Left ventricle myocardium superior (tissue), 1 donor: ENCODE measurements around the gene MAPRE3. TPM values are rescaled to one million over a fixed set of nuclear protein-coding genes. Genes with fewer than 3 reads are reported as not detected.
"Not testable (repeated sequence)": the region's sequence is repeated elsewhere in the genome, so short reads cannot be mapped to it uniquely, and the experiment has no call there.

Source experiments
- ATAC-seq: fragments of 200-7000 bp; cut with Tn5 transposase; one replicate; pipeline ENCODE4 v1.9.1; 2020; ENCODE audit warnings: mild to moderate bottlenecking, moderate library complexity
- DNase-seq: peaks from one replicate; pipeline ENCODE4 v3.0.0-alpha.2; 2020
- intact Hi-C: fragments of 100-400 bp; cut with micrococcal nuclease; formaldehyde crosslinking; loops from one replicate; pipeline ENCODE4 v1.11.0; 2022
- long read RNA-seq: library from polyadenylated mRNA; unstranded; transcript quantifications from one replicate; pipeline ENCODE4 v2.0.0, GENCODE V29; 2021
- total RNA-seq: library from RNA; stranded (reverse); fragmentation: NEBNext Ultra II Directional; extraction: Animal tissue kit (Norgen Biotek cat#: 25700); gene quantifications from one replicate; pipeline ENCODE4 v1.2.1, GENCODE V29; 2021
- donor health status: DM: no; HTN: yes; CAD: no; lungs with severe emphysema.

Gene MAPRE3
- total RNA-seq, result 52.4 TPM
- long read RNA-seq, transcript MAPRE3-201 (7 exons, 1,892 nt), result major isoform, 36 of 80 reads
- long read RNA-seq, transcript MAPRE3-203 (7 exons, 1,801 nt), result minor isoform, 7 of 80 reads
- long read RNA-seq, partial matches to known transcripts, result 18 of 80 reads
- long read RNA-seq, other reads (novel, unspliced or antisense), result 19 of 80 reads

DNA sequence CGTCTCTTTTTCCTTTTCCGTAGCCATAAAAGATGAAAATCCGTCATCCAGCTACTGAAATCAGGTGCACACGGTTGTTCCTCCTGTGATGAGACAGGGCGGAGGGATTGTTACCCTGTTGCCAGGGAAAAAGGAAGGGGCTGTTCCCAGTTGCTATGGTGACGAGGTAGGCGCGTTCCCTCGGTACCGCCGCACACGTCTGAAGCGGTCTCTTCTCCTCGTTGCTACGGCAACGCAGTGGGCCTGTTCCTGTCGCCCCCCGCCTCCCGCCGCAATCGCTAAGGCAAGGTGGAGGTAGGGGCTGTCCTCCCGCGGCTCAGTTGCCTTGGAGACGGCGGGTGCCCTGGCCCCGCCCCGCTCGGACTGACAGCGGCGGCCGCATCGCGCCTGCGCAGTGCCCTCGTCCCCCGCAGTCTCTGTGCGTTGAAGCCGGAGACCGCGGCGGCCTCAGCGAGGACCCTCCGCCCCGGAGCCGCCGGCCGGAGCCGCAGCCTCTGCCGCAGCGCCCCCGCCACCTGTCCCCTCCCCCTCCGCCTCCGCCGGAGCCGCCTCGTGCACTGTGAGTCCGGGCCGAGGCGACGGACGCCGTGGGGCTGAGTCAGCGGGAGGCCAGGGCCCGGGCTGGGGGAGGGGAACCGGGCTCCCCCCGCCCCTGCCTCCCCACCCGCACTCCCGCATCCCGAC, at the start of gene MAPRE3:
MAPRE3 (plus strand) TSS at position 394 of the 684 bp plus-strand sequence. CDS start 51,582 bp downstream, outside the sequence.
- ATAC-seq, result peak; percentile 94
- intact Hi-C loops, result no loop called here

DNA sequence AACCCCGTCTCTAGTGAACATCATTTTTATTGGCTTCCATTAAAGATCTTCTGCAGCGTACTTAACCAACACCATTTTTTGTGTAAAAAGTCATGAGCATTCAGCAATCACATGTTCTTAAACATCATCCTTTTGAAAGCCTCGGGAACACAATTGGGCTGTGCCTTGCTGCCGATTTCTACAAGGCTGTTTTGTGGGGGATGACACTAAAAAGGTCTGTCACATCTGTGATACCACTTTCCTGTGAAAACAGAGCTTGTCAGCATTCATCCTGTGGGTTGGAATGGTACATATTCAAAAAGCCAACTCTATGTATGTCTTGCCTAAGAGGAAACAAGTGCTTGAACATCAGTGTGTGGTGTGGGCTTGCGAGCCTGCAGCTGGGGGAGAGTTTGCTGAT, 49.1 kb upstream of the MAPRE3 start:
- intact Hi-C loops, result no loop called here
- ATAC-seq (no peak), DNase-seq (no peak)

More for the DNA sequence above, at the start of gene MAPRE3:
- DNase-seq, result peak; percentile 91

- DNase-seq (peak; percentile 47), ATAC-seq (peak; percentile 95)
- intact Hi-C loops, result no loop called here
Measured at GRCh38 chr2:26922405-26923188, 47.8 kb upstream of the MAPRE3 start.

DNA sequence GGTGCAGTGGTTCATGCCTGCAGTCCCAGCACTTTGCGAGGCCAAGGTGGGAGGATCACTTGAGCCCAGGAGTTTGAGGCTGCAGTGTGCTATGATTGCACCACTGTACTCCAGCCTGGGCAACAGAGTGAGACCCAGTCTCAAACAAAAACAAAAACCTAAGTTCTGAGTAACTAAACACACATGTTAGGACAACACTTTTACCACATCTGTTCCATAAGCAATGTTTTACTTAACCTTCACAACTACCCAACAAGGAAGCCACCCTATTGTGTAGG, 47.3 kb upstream of the MAPRE3 start:
- intact Hi-C loops, ATAC-seq, DNase-seq: not testable (repeated sequence)

DNA sequence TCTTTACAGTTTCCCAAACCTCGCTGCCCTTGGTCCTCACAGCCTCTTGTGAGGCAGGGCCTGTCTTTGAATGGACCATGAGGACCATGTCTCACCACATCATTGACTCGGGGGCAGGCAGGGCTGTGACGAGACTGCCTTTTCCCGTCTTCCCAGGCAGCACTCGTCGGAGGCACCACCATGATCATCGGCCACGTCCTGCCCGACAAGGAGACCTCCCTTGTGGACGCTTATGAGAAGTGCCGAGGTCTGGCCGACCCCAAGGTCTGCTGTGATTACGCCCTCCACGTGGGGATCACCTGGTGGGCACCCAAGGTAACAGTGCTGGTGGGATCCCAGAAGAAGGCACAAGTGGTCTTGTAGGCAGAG, 45.7 kb upstream of the MAPRE3 start:
- ATAC-seq (no peak), DNase-seq (no peak)
- intact Hi-C loops, result loop anchor here (5.0 kb wide), 1 partner anchor 77 kb away; the partner anchor contains the start of gene DPYSL5

DNA sequence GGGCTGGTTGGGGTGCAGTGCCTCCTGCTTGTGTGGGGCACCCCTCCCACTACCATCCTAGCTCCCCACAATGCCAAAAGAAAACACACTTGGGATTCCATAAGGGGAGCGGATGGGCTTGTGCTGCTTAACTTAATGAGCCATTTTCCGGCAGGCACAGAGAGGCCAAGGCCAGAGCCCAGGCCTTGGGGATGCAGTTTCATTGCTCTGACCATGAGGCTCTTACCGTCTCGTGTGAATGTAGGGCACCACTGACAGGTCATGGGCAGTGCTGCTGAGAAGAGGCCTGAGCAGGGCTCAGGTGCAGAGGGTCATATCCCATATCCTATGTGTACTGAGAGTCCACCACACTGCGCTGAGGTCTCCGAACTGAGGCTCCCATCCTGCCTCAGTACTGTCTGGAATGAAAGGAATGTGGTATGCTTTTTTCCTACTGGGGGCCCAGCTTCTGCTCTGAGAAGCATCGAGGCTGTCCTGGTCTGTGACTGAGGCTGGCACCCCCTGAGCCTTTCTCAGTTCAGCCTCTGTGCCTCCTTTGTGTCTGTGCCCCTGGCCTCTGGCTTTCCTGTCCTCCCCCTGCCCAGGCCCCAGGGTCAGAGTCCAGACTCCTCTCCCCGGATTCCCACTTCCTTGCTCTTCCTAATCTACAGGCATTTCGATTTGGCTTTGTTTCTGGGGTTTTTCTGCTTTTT, 45.2 kb upstream of the MAPRE3 start:
- DNase-seq (no peak), ATAC-seq (no peak)
- intact Hi-C loops, result loop anchor here (5.0 kb wide), 1 partner anchor 78 kb away; the partner anchor contains the start of gene DPYSL5

- intact Hi-C loops, result loop anchor here (5.0 kb wide), 1 partner anchor 80 kb away; the partner anchor contains the start of gene DPYSL5
- ATAC-seq, result no peak
Measured at GRCh38 chr2:26927221-26927620, 43.2 kb upstream of the MAPRE3 start.

GRCh38 chr2:26932974-26933373, 37.5 kb upstream of the MAPRE3 start:
- DNase-seq (peak; percentile 40), ATAC-seq (peak; percentile 66)
- intact Hi-C loops, result no loop called here

More at GRCh38 chr2:26927221-26927620, 43.2 kb upstream of the MAPRE3 start:
- no peak for DNase-seq

GRCh38 chr2:26933431-26934334, 36.8 kb upstream of the MAPRE3 start:
- DNase-seq (no peak), ATAC-seq (no peak)
- intact Hi-C loops, result no loop called here

GRCh38 chr2:26934335-26934724, 36.1 kb upstream of the MAPRE3 start:
- ATAC-seq (no peak), DNase-seq (no peak)
- intact Hi-C loops, result no loop called here

- intact Hi-C loops, result no loop called here
- DNase-seq (no peak), ATAC-seq (no peak)
Measured at GRCh38 chr2:26934985-26935384, 35.5 kb upstream of the MAPRE3 start.

DNA sequence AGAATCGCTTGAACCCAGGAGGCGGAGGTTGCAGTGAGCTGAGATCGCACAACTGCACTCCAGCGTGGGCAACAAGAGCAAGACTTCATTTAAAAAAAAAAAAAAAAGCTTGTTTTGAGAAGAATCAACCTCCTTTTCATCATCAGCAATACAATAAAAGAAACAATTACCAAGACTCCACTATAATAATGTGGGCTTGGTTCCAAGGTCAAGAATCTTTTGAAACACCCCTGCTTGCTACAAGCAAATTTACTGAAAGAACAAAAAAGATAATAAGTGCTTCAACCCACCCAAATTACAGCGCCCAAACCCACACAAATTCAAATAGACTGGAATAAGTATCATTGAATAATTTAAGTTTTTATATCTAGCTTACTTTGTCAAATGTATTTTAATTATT, 33.6 kb upstream of the MAPRE3 start:
- intact Hi-C loops, result no loop called here
- DNase-seq (no peak), ATAC-seq (no peak)

DNA sequence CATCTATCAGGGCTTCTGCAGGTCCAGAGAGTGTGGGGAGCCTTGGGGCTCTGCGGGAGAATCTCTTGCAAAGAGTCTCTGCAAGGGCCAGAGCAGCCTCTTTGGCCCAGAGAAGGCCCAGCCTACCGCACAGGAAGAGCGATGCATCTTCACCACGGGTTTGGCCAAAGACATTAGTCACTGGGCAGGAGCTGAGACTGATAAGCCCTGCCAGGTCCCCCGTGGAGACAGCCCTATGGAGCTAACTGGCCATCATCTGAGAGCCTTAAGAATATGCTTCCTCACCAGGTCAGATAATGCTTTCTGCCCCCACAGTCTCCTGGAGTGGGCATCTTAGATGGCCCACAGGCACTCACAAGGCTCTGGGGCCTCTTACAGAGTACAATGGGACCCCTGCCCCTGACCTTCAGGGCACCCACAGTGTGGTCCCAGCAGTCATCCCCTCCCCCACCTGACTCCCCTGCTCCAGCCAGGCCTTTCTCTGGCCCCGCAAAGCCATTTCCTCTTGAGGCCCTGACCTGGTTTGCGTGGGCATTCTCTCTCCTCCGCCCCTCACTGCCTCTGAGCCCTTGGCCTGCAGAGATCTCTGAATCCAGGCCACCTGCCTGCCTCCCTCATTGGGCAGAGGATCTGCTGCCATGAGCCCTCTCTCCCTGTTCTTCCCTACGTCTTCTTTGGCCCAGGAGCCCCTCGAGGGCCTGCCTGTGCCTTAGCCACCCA, 31.9 kb upstream of the MAPRE3 start:
- DNase-seq, result no peak
- no peak for ATAC-seq
- intact Hi-C loops, result no loop called here

- intact Hi-C loops, result no loop called here
- no peak for ATAC-seq
- DNase-seq, result no peak
Measured at GRCh38 chr2:26940001-26940400, 30.4 kb upstream of the MAPRE3 start.

DNA sequence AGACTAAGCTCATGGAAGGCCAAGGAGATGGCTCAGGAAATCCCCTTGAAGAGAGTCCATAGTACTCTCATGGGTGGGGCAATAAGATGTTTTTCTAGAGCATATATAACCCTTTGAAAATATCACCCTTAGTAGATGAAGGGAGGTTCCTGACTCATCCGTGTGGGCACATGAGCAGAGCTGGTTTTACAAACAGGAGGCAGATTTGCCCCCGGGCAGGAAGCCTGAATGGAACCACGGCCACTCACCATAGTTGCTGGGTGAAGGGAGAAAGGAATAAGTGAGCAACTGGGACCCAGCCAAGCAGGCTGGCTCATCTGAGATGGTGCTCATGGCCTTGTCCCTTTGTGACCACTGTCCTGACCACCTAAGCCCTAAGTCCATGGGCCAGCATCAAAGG, 29.0 kb upstream of the MAPRE3 start:
- DNase-seq (no peak), ATAC-seq (no peak)
- intact Hi-C loops, result no loop called here

DNA sequence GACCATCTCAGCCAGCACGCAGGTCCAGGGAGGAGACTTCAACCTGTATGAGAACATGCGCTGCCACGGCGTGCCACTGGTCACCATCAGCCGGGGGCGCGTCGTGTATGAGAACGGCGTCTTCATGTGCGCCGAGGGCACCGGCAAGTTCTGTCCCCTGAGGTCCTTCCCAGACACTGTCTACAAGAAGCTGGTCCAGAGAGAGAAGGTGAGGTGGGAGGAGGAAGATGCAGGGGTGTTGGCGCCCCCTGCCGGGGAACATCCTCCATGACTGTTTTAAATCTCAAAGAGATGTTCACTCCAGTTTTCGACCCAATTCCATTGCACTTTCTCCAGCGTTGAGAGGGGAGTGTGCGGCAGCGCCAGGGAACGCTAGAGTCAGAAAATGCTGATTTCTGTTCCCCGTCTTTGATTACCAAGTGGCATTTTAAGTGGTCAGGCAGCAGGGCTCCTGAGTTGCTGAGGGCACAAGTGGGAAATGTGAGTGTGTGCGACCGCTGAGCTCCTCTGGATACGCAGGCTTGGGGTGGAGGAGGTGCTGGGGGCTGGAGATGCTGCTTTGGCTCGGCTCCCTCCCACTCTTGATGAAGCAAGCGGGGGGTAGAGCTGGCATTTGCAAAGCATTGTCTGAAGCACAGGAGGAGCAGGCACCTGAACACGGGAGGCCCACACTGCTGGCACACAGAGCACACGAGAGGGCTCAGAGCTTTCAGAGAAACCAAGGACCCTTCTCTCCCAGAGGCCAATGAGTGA, 27.7 kb upstream of the MAPRE3 start:
- ATAC-seq (peak; percentile 50), DNase-seq (peak; percentile 81)
- intact Hi-C loops, result no loop called here

GRCh38 chr2:26945991-26946750, 24.3 kb upstream of the MAPRE3 start:
- ATAC-seq, result no peak
- intact Hi-C loops, result no loop called here
- no peak for DNase-seq
